ENCODE results near the gene APLP2. TPM values are rescaled to one million over a fixed set of nuclear protein-coding genes. Genes with fewer than 3 reads are reported as not detected.

APLP2 gene
- total RNA-seq, 1 donor from 2014 or later, result 374 TPM

- H3K9me3 Mint-ChIP-seq (ENCODE audit: low read depth), result no peaks in the 10 kb centered on the region
Measured at GRCh38 chr11:130034236-130034635, 35.5 kb upstream of the APLP2 start.

GRCh38 chr11:130037058-130037457 is 32.6 kb upstream of the APLP2 start:
- Mint-ChIP-seq H3K4me3 (ENCODE audit: low read depth) (no peak overlapping the region), H3K27ac (no peak overlapping the region), H3K9me3 (ENCODE audit: low read depth) (no peaks in the 10 kb centered on the region), H3K4me1 (ENCODE audit: low read depth) (peaks cover 7% of the 10 kb centered on the region), H3K36me3 (ENCODE audit: insufficient read depth) (no peaks in the 10 kb centered on the region), H3K27me3 (no peaks in the 10 kb centered on the region)
- no peak for TF ChIP-seq CTCF (IDR thresholded peaks at IDR 0.05; ENCODE audit: unreplicated experiment)
- DNase-seq (ENCODE audit: low spot score, unreplicated experiment), result no peak

More at GRCh38 chr11:130034236-130034635, 35.5 kb upstream of the APLP2 start:
- no peaks in the 10 kb centered on the region for H3K36me3 Mint-ChIP-seq (ENCODE audit: insufficient read depth)
- no peak for DNase-seq (ENCODE audit: low spot score, unreplicated experiment)
- H3K4me3 Mint-ChIP-seq (ENCODE audit: low read depth), result no peak overlapping the region
- no peak overlapping the region for H3K27ac Mint-ChIP-seq
- TF ChIP-seq CTCF (IDR thresholded peaks at IDR 0.05; ENCODE audit: unreplicated experiment), result no peak
- no peaks in the 10 kb centered on the region for H3K27me3 Mint-ChIP-seq
- peaks cover 9% of the 10 kb centered on the region for H3K4me1 Mint-ChIP-seq (ENCODE audit: low read depth)

- Mint-ChIP-seq H3K4me3 (ENCODE audit: low read depth) (no peak overlapping the region), H3K27ac (peak overlapping the region; percentile 59), H3K27me3 (no peaks in the 10 kb centered on the region), H3K36me3 (ENCODE audit: insufficient read depth) (no peaks in the 10 kb centered on the region), H3K9me3 (ENCODE audit: low read depth) (no peaks in the 10 kb centered on the region), H3K4me1 (ENCODE audit: low read depth) (peaks cover 7% of the 10 kb centered on the region)
- TF ChIP-seq CTCF (IDR thresholded peaks at IDR 0.05; ENCODE audit: unreplicated experiment), result no peak
- DNase-seq (ENCODE audit: low spot score, unreplicated experiment), result no peak
Measured at GRCh38 chr11:130037881-130038585, 31.7 kb upstream of the APLP2 start.

GRCh38 chr11:130040281-130040940 is 29.3 kb upstream of the APLP2 start:
- DNase-seq (ENCODE audit: low spot score, unreplicated experiment), result no peak
- TF ChIP-seq CTCF (IDR thresholded peaks at IDR 0.05; ENCODE audit: unreplicated experiment), result no peak
- Mint-ChIP-seq H3K4me3 (ENCODE audit: low read depth) (no peak overlapping the region), H3K36me3 (ENCODE audit: insufficient read depth) (no peaks in the 10 kb centered on the region), H3K9me3 (ENCODE audit: low read depth) (no peaks in the 10 kb centered on the region), H3K27ac (no peak overlapping the region), H3K4me1 (ENCODE audit: low read depth) (peaks cover 7% of the 10 kb centered on the region), H3K27me3 (no peaks in the 10 kb centered on the region)

- DNase-seq (ENCODE audit: low spot score, unreplicated experiment), result no peak
- H3K36me3 Mint-ChIP-seq (ENCODE audit: insufficient read depth), result no peaks in the 10 kb centered on the region
- no peaks in the 10 kb centered on the region for H3K27me3 Mint-ChIP-seq
- H3K4me3 Mint-ChIP-seq (ENCODE audit: low read depth), result no peak overlapping the region
- H3K4me1 Mint-ChIP-seq (ENCODE audit: low read depth), result peaks cover 7% of the 10 kb centered on the region
- H3K27ac Mint-ChIP-seq, result no peak overlapping the region
- no peak for TF ChIP-seq CTCF (IDR thresholded peaks at IDR 0.05; ENCODE audit: unreplicated experiment)
- no peaks in the 10 kb centered on the region for H3K9me3 Mint-ChIP-seq (ENCODE audit: low read depth)
Measured at GRCh38 chr11:130042093-130042591, 27.6 kb upstream of the APLP2 start.
